ENCODE results near the gene MRPS26.

The MRPS26 gene

DNA sequence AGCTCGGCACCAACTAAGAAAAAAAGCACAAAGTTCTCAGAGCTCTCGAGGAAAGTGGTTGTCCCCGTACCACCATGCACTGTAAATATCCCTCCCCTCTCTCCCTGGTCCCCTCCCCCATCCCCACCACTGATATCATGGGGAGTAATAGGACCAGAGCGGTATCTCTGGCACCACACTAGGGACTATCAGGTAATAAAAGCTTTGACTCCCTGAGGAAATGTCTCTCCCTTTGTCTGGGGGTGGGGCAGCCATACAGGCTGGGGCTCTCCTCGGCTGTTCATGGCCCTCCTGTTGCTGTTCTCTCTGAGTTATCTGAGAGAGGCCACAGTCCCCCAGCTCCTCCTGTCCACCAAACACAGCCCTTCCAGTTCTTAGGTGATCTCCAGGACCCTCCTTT is 7.4 kb upstream of the MRPS26 start:
- Histone ChIP-seq H3K4me2 (ENCODE audit: low read length) (no peak overlapping the region), H2AFZ (ENCODE audit: low read depth, low read length) (no peak overlapping the region), H3K4me3 (ENCODE audit: low read length) (no peak overlapping the region), H3K27ac (ENCODE audit: low read length) (no peak overlapping the region), H3K4me1 (ENCODE audit: low read length) (no peaks in the 10 kb centered on the region), H3K9me3 (ENCODE audit: insufficient read depth, low read length) (no peaks in the 10 kb centered on the region), H3K27me3 (ENCODE audit: low read depth, low read length) (no peaks in the 10 kb centered on the region), H4K20me1 (ENCODE audit: insufficient read depth, low read length) (no peaks in the 10 kb centered on the region), H3K36me3 (replicated peaks; ENCODE audit: low read depth, low read length) (peaks cover 42% of the 10 kb centered on the region), H3K9ac (ENCODE audit: low read length) (no peak overlapping the region), H3K79me2 (ENCODE audit: low read length) (no peaks in the 10 kb centered on the region)
- TF ChIP-seq EZH2phosphoT487 (IDR thresholded peaks at IDR 0.05; ENCODE audit: low read depth) = no peak
- TF ChIP-seq, protein P1, sequence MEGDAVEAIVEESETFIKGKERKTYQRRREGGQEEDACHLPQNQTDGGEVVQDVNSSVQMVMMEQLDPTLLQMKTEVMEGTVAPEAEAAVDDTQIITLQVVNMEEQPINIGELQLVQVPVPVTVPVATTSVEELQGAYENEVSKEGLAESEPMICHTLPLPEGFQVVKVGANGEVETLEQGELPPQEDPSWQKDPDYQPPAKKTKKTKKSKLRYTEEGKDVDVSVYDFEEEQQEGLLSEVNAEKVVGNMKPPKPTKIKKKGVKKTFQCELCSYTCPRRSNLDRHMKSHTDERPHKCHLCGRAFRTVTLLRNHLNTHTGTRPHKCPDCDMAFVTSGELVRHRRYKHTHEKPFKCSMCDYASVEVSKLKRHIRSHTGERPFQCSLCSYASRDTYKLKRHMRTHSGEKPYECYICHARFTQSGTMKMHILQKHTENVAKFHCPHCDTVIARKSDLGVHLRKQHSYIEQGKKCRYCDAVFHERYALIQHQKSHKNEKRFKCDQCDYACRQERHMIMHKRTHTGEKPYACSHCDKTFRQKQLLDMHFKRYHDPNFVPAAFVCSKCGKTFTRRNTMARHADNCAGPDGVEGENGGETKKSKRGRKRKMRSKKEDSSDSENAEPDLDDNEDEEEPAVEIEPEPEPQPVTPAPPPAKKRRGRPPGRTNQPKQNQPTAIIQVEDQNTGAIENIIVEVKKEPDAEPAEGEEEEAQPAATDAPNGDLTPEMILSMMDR (IDR thresholded peaks at IDR 0.05; ENCODE audit: low read depth, low read length) = no peak

DNA sequence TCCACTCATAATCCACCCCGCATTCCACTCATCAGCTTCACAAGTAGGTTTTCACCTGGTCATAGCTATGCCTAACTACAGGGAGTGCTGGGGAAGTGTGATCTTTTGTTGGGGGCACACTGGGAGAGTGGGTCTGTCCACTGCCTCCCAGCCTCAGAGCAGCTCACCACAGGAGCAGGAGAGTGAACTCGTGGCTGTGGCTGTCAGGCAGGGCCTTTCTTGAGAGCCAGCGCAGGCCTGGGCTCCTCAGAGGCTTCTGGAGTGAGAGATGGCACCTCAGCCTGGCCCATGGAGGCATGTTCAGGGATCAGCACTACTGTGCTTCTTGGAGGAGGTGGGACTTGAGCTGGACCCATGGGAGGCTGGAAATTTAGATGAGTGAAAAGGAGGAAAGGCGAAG is 6.4 kb upstream of the MRPS26 start:
- Histone ChIP-seq H3K9me3 (ENCODE audit: insufficient read depth, low read length) (no peaks in the 10 kb centered on the region), H2AFZ (ENCODE audit: low read depth, low read length) (no peak overlapping the region), H3K36me3 (replicated peaks; ENCODE audit: low read depth, low read length) (peaks cover 42% of the 10 kb centered on the region), H3K79me2 (ENCODE audit: low read length) (no peaks in the 10 kb centered on the region), H3K27me3 (ENCODE audit: low read depth, low read length) (no peaks in the 10 kb centered on the region), H3K9ac (ENCODE audit: low read length) (no peak overlapping the region), H3K27ac (ENCODE audit: low read length) (no peak overlapping the region), H4K20me1 (ENCODE audit: insufficient read depth, low read length) (no peaks in the 10 kb centered on the region), H3K4me2 (ENCODE audit: low read length) (no peak overlapping the region), H3K4me3 (ENCODE audit: low read length) (no peak overlapping the region), H3K4me1 (ENCODE audit: low read length) (no peaks in the 10 kb centered on the region)
- TF ChIP-seq, protein P1 (IDR thresholded peaks at IDR 0.05; ENCODE audit: low read depth, low read length) = no peak
- TF ChIP-seq EZH2phosphoT487 (IDR thresholded peaks at IDR 0.05; ENCODE audit: low read depth) = no peak

- peaks cover 42% of the 10 kb centered on the region for H3K36me3 ChIP-seq (replicated peaks; ENCODE audit: low read depth, low read length)
- TF ChIP-seq, protein P1 (IDR thresholded peaks at IDR 0.05; ENCODE audit: low read depth, low read length) = no peak
- TF ChIP-seq EZH2phosphoT487 (IDR thresholded peaks at IDR 0.05; ENCODE audit: low read depth) = no peak
- H3K4me1 ChIP-seq (ENCODE audit: low read length) = peaks cover 4% of the 10 kb centered on the region
- no peaks in the 10 kb centered on the region for H3K9me3 ChIP-seq (ENCODE audit: insufficient read depth, low read length)
- no peak overlapping the region for H3K27ac ChIP-seq (ENCODE audit: low read length)
- H3K27me3 ChIP-seq (ENCODE audit: low read depth, low read length) = no peaks in the 10 kb centered on the region
- no peak overlapping the region for H3K4me2 ChIP-seq (ENCODE audit: low read length)
- H3K4me3 ChIP-seq (ENCODE audit: low read length) = no peak overlapping the region
- H3K9ac ChIP-seq (ENCODE audit: low read length) = no peak overlapping the region
- H2AFZ ChIP-seq (ENCODE audit: low read depth, low read length) = no peak overlapping the region
- H4K20me1 ChIP-seq (ENCODE audit: insufficient read depth, low read length) = no peaks in the 10 kb centered on the region
- no peaks in the 10 kb centered on the region for H3K79me2 ChIP-seq (ENCODE audit: low read length)
Observed at GRCh38 chr20:3040086-3040485, 5.8 kb upstream of the MRPS26 start.

DNA sequence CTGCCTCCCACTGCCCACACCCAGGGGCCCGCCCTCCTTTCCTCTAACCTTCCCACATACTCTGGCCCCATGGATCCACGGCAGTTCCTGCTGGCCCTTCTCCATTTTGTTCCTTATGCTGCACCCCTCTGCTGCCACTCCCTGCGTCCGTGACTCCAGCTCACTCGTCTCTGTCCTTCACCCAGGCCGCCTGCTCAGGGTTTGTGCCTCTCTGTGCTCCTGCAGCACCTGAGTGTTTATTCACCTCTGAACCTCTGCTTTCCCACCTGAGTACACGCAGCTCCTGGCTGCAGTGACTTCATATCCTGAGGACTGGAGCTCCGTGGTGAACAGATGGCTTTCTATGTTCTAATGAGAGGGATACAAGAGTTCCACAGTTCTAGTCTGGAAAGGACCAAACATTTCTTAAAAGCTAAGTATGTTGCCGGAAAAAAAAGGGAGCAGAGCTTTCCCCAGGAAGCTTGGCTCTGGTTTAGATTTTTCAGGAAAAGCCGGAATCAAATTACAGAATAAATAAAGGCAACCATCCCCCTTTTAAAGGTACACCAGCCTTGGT is 3.9 kb upstream of the MRPS26 start:
- Histone ChIP-seq H3K4me1 (ENCODE audit: low read length) (peaks cover 7% of the 10 kb centered on the region), H4K20me1 (ENCODE audit: insufficient read depth, low read length) (no peaks in the 10 kb centered on the region; the same call in 1 of the 2 replicates), H3K9me3 (ENCODE audit: insufficient read depth, low read length) (no peaks in the 10 kb centered on the region), H3K36me3 (replicated peaks; ENCODE audit: low read depth, low read length) (peaks cover 27% of the 10 kb centered on the region), H3K27me3 (ENCODE audit: low read depth, low read length) (no peaks in the 10 kb centered on the region), H3K4me2 (ENCODE audit: low read length) (no peak overlapping the region), H3K4me3 (ENCODE audit: low read length) (no peak overlapping the region), H3K27ac (ENCODE audit: low read length) (no peak overlapping the region), H3K79me2 (ENCODE audit: low read length) (peaks cover 10% of the 10 kb centered on the region), H3K9ac (ENCODE audit: low read length) (no peak overlapping the region), H2AFZ (ENCODE audit: low read depth, low read length) (no peak overlapping the region)
- TF ChIP-seq, protein P1 (IDR thresholded peaks at IDR 0.05; ENCODE audit: low read depth, low read length) = no peak
- no peak for TF ChIP-seq EZH2phosphoT487 (IDR thresholded peaks at IDR 0.05; ENCODE audit: low read depth)
